HG03103 (cell line): Measurements from ENCODE around the gene TNFAIP3.
"Not testable (repeated sequence)": the region's sequence is repeated elsewhere in the genome, so short reads cannot be mapped to it uniquely, and the experiment has no call there.

Experiments used
- ATAC-seq: cut with Tn5 transposase; IDR thresholded peaks from one replicate; pipeline ENCODE4 v1.9.1; 2021; ENCODE audit warnings: low read depth; ENCODE audit not compliant: unreplicated experiment

Gene TNFAIP3

GRCh38 chr6:137877113-137877512, 10.1 kb downstream of the TNFAIP3 start:
- no peak for ATAC-seq

- ATAC-seq: no peak
These were observed 10.5 kb downstream of the TNFAIP3 start for GRCh38 chr6:137877606-137878005.

- ATAC-seq: no peak
These were observed 11.0 kb downstream of the TNFAIP3 start for GRCh38 chr6:137878029-137878428.

GRCh38 chr6:137878486-137879285, 11.6 kb downstream of the TNFAIP3 start:
- no peak for ATAC-seq

GRCh38 chr6:137879299-137879698, 12.2 kb downstream of the TNFAIP3 start:
- ATAC-seq: no peak

- ATAC-seq: no peak
These were observed 13.1 kb downstream of the TNFAIP3 start for GRCh38 chr6:137879885-137880745.

- no peak for ATAC-seq
These were observed 13.9 kb downstream of the TNFAIP3 start for GRCh38 chr6:137880746-137881521.

- ATAC-seq: no peak
These were observed 14.4 kb downstream of the TNFAIP3 start for GRCh38 chr6:137881522-137881886.

GRCh38 chr6:137882225-137882961, 15.3 kb downstream of the TNFAIP3 start:
- no peak for ATAC-seq

GRCh38 chr6:137883400-137884148, 16.5 kb downstream of the TNFAIP3 start:
- ATAC-seq: no peak

GRCh38 chr6:137884149-137884909, 17.3 kb downstream of the TNFAIP3 start:
- ATAC-seq: no peak

GRCh38 chr6:137884910-137885229, 17.8 kb downstream of the TNFAIP3 start:
- ATAC-seq: not testable (repeated sequence)

GRCh38 chr6:137886226-137886625, 19.2 kb downstream of the TNFAIP3 start:
- not testable (repeated sequence) for ATAC-seq

- ATAC-seq: no peak
These were observed 24.0 kb downstream of the TNFAIP3 start for GRCh38 chr6:137890983-137891537.

GRCh38 chr6:137892271-137892708, 25.2 kb downstream of the TNFAIP3 start:
- ATAC-seq: no peak

GRCh38 chr6:137893181-137893580, 26.1 kb downstream of the TNFAIP3 start:
- no peak for ATAC-seq

GRCh38 chr6:137893726-137894125, 26.7 kb downstream of the TNFAIP3 start:
- no peak for ATAC-seq

- ATAC-seq: not testable (repeated sequence)
These were observed 27.3 kb downstream of the TNFAIP3 start for GRCh38 chr6:137894378-137894777.
